BE2C (cell line): Measurements from ENCODE around the gene PHOSPHO2.

Experiments
- DNase-seq: peaks from one replicate; pipeline ENCODE4 v3.0.0-alpha.2; 2020
- H3K27me3 ChIP-seq: fragments of 250-450 bp; sonication (Bioruptor Pico); 2 replicates; pipeline ENCODE4 v1.5.1; 2020; ENCODE audit warnings: mild to moderate bottlenecking
- H3K36me3 ChIP-seq: fragments of 250-450 bp; sonication (Bioruptor Pico); 2 replicates; pipeline ENCODE4 v1.5.1; 2020; ENCODE audit warnings: mild to moderate bottlenecking
- H3K4me1 ChIP-seq: fragments of 250-450 bp; sonication (Bioruptor Pico); 2 replicates; pipeline ENCODE4 v1.5.1; 2020
- H3K4me3 ChIP-seq: 2 replicates; pipeline ENCODE4 v1.5.1; 2011; ENCODE audit warnings: low read depth, low read length
- H3K9me3 ChIP-seq: fragments of 250-450 bp; sonication (Bioruptor Pico); 2 replicates; pipeline ENCODE4 v1.5.1; 2020
- CTCF ChIP-seq: IDR thresholded peaks from 2 replicates; pipeline ENCODE4 v1.5.1; 2012; ENCODE audit warnings: mild to moderate bottlenecking, low read depth, low read length

The PHOSPHO2 gene

DNA sequence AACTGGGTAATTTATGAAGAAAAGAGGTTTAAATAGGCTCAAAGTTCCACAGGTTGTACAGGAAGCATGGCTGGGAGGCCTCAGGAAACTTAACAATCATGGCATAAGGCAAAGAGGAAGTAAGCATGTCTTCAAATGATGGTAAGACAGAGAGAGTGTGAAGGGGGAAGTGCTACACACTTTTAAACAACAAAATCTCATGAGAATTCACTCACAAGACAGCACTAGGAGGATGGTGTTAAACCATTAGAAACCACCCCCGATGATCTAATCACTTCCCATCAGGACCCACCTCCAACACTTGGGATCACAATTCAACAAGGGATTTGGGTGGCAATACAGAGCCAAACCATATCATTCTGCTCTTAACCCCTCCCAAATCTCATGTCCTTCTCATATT lies 34.9 kb upstream of the PHOSPHO2 start:
- no peak for TF ChIP-seq CTCF

GRCh38 chr2:169661265-169661664 lies 33.0 kb upstream of the PHOSPHO2 start:
- TF ChIP-seq CTCF, result no peak
- Histone ChIP-seq H3K4me3 (no peak overlapping the region), H3K4me1 (no peaks in the 10 kb centered on the region), H3K27me3 (no peaks in the 10 kb centered on the region), H3K9me3 (no peaks in the 10 kb centered on the region), H3K36me3 (no peaks in the 10 kb centered on the region)
- DNase-seq, result no peak

More for the DNA sequence above, 34.9 kb upstream of the PHOSPHO2 start:
- Histone ChIP-seq H3K9me3 (no peaks in the 10 kb centered on the region), H3K27me3 (no peaks in the 10 kb centered on the region), H3K4me1 (no peaks in the 10 kb centered on the region), H3K4me3 (no peak overlapping the region), H3K36me3 (no peaks in the 10 kb centered on the region)
- DNase-seq, result no peak

DNA sequence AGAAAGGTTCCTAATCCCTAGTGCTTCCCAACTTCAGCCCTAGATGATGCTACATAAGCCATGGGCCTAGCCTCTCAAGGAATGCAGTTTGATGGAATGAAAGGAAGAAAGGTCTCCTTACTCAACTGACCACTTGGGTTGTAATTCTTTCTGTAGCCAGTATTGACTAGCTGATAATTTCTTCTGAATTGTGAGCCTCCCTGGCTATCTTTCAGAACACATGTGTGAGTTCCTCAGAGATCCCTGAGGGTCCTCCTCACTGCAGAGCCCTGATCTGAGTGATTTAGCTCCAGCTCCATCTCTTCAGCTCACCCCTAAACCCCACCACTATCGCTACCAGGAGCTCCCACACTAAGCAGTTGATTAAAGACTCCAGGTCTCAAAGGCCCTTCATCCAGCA lies 31.5 kb upstream of the PHOSPHO2 start:
- no peaks in the 10 kb centered on the region for H3K27me3 ChIP-seq
- DNase-seq, result no peak
- H3K4me3 ChIP-seq, result no peak overlapping the region
- no peak for TF ChIP-seq CTCF
- no peaks in the 10 kb centered on the region for H3K36me3 ChIP-seq
- H3K9me3 ChIP-seq, result no peaks in the 10 kb centered on the region
- H3K4me1 ChIP-seq, result no peaks in the 10 kb centered on the region

- no peaks in the 10 kb centered on the region for H3K36me3 ChIP-seq
- TF ChIP-seq CTCF, result no peak
- DNase-seq, result no peak
Measured at GRCh38 chr2:169663247-169663646, 31.0 kb upstream of the PHOSPHO2 start.

DNA sequence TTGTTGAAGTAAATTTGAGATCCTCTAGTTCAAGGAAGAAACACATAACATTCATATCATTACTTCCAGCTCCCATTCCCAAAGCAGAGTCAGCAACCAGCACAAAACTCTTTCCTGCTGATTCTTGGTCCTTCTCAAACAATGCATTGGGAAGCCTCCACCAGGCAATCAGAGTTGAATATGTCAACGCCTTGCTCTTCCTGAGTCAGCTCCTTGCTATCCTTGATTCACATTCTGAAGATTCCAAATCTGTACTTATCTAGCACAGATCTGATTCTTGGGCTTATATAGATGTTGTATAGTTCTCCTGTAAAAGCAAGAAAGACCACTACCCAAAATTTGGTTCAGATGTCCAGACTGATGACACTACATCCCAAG lies 29.7 kb upstream of the PHOSPHO2 start:
- no peaks in the 10 kb centered on the region for H3K9me3 ChIP-seq
- no peak for DNase-seq
- TF ChIP-seq CTCF, result no peak
- H3K36me3 ChIP-seq, result no peaks in the 10 kb centered on the region
- no peak overlapping the region for H3K4me3 ChIP-seq
- H3K4me1 ChIP-seq, result no peaks in the 10 kb centered on the region
- no peaks in the 10 kb centered on the region for H3K27me3 ChIP-seq

More at GRCh38 chr2:169663247-169663646, 31.0 kb upstream of the PHOSPHO2 start:
- no peaks in the 10 kb centered on the region for H3K4me1 ChIP-seq
- H3K4me3 ChIP-seq, result no peak overlapping the region
- no peaks in the 10 kb centered on the region for H3K9me3 ChIP-seq
- no peaks in the 10 kb centered on the region for H3K27me3 ChIP-seq

DNA sequence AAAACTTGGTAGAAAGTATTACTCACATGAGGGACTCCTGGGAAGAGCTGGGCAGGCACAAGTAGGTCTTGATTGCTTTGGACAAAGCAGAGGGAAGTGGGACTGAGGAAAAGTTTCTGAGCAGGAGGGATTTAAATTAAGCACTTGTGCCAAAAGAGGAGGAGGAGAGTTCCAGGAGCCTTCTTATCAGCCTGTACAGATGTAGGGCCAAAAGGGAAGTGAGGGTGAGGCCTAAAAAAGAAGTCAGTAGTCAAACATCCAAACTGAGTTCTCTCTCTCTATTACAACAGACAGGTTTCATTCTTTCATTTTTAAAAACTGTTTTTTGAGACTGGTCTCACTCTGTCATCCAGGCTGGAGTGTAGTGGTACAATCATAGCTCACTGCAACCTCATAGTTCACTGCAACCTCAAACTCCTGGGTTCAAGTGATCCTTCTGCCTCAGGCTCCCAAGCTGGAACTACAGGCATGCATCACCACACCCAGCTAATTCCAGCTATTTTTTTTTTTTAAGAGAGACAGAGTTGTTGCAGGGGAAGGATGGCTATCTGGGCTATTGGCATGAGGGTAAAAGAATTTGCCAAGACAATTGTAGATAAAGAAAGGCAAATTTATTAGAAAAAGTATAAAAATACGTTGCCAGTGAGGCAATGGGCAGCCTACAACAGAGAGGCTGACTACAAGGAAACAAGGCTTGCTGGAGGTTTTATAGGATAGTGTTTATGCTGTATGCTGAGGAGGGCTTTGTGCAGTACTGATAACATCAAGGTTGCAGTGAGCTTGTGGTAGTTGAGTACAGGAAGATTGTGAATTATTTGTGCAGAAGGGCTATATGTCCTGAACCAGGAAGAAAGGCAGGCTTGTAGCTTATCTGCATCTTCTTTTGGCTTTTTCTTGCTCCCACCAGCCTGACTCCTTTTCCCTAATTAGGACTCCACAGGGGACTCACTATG lies 29.0 kb upstream of the PHOSPHO2 start:
- Histone ChIP-seq H3K9me3 (no peaks in the 10 kb centered on the region), H3K4me3 (no peak overlapping the region), H3K4me1 (no peaks in the 10 kb centered on the region), H3K36me3 (no peaks in the 10 kb centered on the region), H3K27me3 (no peaks in the 10 kb centered on the region)
- no peak for TF ChIP-seq CTCF
- DNase-seq, result no peak
